Transverse colon (tissue), 4 donors: ENCODE results near the gene ATRIP. TPM values are rescaled to one million over a fixed set of nuclear protein-coding genes. Genes with fewer than 3 reads are reported as not detected.
"Not testable (repeated sequence)": the region's sequence is repeated elsewhere in the genome, so short reads cannot be mapped to it uniquely, and the experiment has no call there.

Experiments used
- DNase-seq: peaks from one replicate; pipeline ENCODE4 v3.0.0-alpha.2; 2019
- H3K27ac ChIP-seq, 4 donors: fragments of 200-600 bp; sonication (generic); 2 replicates each; pipeline ENCODE4 v1.5.1; 2016 to 2018; ENCODE audit warnings: inconsistent platforms in 4 of 4
- H3K27me3 ChIP-seq: fragments of 200-600 bp; sonication (generic); 2 replicates; pipeline ENCODE4 v1.5.1; 2017; ENCODE audit warnings: inconsistent platforms
- H3K36me3 ChIP-seq, 4 donors: fragments of 200-600 bp; sonication (generic); 2 replicates each; pipeline ENCODE4 v1.5.1; 2017 to 2019; ENCODE audit warnings: inconsistent platforms in 4 of 4
- H3K4me1 ChIP-seq, 4 donors: fragments of 200-600 bp; sonication (generic); 2 replicates each; pipeline ENCODE4 v1.5.1; 2017 to 2020; ENCODE audit warnings: inconsistent platforms in 4 of 4
- H3K4me3 ChIP-seq, 4 donors: fragments of 200-600 bp; sonication (generic); 1 replicate in 1 of 4; 2 replicates in 3 of 4; pipeline versions ENCODE4 v1.5.1 to v1.6.1; 2017 to 2019; ENCODE audit warnings: inconsistent platforms in 4 of 4
- H3K9me3 ChIP-seq, 2 donors: fragments of 200-600 bp; sonication (generic); 2 replicates each; pipeline ENCODE4 v1.5.1; 2017 to 2019; ENCODE audit warnings: inconsistent platforms in 2 of 2
- EP300 ChIP-seq: sonication (generic); formaldehyde crosslinking; IDR thresholded peaks from one replicate; pipeline ENCODE4 v1.6.1; 2017; ENCODE audit warnings: antibody characterized with exemption, low read depth
- POLR2A ChIP-seq: fragments of 450-650 bp; IDR thresholded peaks from one replicate; pipeline ENCODE4 v1.6.1; 2016; ENCODE audit warnings: antibody characterized with exemption, mild to moderate bottlenecking, moderate library complexity
- POLR2AphosphoS5 ChIP-seq, 3 donors: sonication (generic); formaldehyde crosslinking; IDR thresholded peaks; one replicate each; pipeline ENCODE4 v1.6.1; 2016; ENCODE audit warnings: antibody characterized with exemption in 3 of 3
- WGBS, 2 donors: methylation state at CpG; one replicate each; pipeline ENCODE4 v1.1.5; 2018; ENCODE audit warnings: low coverage in 1 of 2; 5-methylcytosine and 5-hydroxymethylcytosine counted together
- in situ Hi-C, 4 donors: fragments of 200-750 bp; cut with MboI; loops; one replicate each; pipeline versions ENCODE4 v1.15.0 to v1.15.1; 2017; ENCODE audit warnings: low sequenced_read_pairs in 3 of 4, low pct_ligation_motif_present in 1 of 4, low pct_unique_long_range_greater_than_20kb in 1 of 4
- intact Hi-C: fragments of 100-400 bp; cut with DNase I; formaldehyde crosslinking; loops from one replicate; pipeline ENCODE4 v1.15.1; 2023; ENCODE audit warnings: low total_unique reads
- total RNA-seq, 4 donors: library from RNA; depleted of rRNA; stranded (reverse); fragments of >200 nt; gene quantifications; one replicate each; pipeline ENCODE4 v1.1.0, GENCODE V29; 2016
- TF ChIP-seq, protein P1 (sequence below), 5 experiments: fragments of 200-600 bp in 3 of 5; fragments of 450-650 bp in 2 of 5; sonication (generic) in 3 of 5; IDR thresholded peaks; 1 replicate in 2 of 5; 2 replicates in 3 of 5; pipeline ENCODE4 v1.5.1; 2016 to 2017; ENCODE audit warnings: antibody characterized with exemption in 5 of 5, inconsistent platforms in 3 of 5, mild to moderate bottlenecking in 2 of 5, moderate library complexity in 1 of 5

Gene ATRIP
- total RNA-seq, 4 donors from 2014 or later = 1.8 to 4.4 (median 2.9) TPM

DNA sequence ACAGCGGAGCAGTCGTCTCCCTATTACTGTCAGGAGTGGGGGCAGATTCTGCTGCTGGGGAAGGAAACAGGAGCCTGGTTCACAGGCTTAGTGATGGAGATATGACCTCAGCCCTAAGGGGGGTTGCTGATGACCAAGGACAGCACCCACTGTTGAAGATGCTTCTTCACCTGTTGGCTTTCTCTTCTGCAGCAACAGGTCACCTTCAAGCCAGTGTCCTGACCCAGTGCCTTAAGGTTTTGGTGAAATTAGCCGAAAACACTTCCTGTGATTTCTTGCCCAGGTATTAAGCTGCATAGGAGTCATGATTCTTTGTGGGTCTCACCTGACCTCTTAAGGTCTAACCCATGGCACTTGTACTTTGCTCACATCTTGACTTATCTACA, 14.0 kb downstream of the ATRIP start:
- 98% methylated on average over 3 of the region's 3 CpGs; no CpG with 5 or more reads in 1 of the 2 donors for WGBS, 2 donors
- H3K27ac ChIP-seq = no peak overlapping the region
- peaks cover 5 to 10% (median 7%) of the 10 kb centered on the region in 4 donors for H3K4me1 ChIP-seq
- H3K27me3 ChIP-seq = no peaks in the 10 kb centered on the region
- H3K36me3 ChIP-seq = peaks cover 0 to 21% (median 5%) of the 10 kb centered on the region in 4 donors
- in situ Hi-C loops = loop anchor here in 1 of 4 donors (10.0 kb wide), 1 partner anchor 84 kb away; no protein-coding TSS in a partner anchor
- no peak for DNase-seq
- H3K4me3 ChIP-seq = no peak overlapping the region
- TF ChIP-seq POLR2AphosphoS5 (IDR thresholded peaks at IDR 0.05) (no peak), POLR2A (no peak), EP300 (no peak)
- TF ChIP-seq, protein P1, sequence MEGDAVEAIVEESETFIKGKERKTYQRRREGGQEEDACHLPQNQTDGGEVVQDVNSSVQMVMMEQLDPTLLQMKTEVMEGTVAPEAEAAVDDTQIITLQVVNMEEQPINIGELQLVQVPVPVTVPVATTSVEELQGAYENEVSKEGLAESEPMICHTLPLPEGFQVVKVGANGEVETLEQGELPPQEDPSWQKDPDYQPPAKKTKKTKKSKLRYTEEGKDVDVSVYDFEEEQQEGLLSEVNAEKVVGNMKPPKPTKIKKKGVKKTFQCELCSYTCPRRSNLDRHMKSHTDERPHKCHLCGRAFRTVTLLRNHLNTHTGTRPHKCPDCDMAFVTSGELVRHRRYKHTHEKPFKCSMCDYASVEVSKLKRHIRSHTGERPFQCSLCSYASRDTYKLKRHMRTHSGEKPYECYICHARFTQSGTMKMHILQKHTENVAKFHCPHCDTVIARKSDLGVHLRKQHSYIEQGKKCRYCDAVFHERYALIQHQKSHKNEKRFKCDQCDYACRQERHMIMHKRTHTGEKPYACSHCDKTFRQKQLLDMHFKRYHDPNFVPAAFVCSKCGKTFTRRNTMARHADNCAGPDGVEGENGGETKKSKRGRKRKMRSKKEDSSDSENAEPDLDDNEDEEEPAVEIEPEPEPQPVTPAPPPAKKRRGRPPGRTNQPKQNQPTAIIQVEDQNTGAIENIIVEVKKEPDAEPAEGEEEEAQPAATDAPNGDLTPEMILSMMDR (IDR thresholded peaks at IDR 0.05) = no peak
- intact Hi-C loops = no loop called here
- H3K9me3 ChIP-seq = no peaks in the 10 kb centered on the region

GRCh38 chr3:48461767-48462166, 15.2 kb downstream of the ATRIP start:
- H3K27me3 ChIP-seq, H3K9me3 ChIP-seq, H3K27ac ChIP-seq, H3K4me3 ChIP-seq, intact Hi-C loops, DNase-seq: not testable (repeated sequence)
- WGBS, 2 donors = 87 to 92% methylated on average over 3 to 7 of the region's 7 CpGs
- Histone ChIP-seq H3K4me1 (peaks cover 8 to 21% (median 16%) of the 10 kb centered on the region in 4 donors), H3K36me3 (peaks cover 0 to 21% (median 5%) of the 10 kb centered on the region in 4 donors)
- in situ Hi-C loops = loop anchor here in 1 of 4 donors (10.0 kb wide), 1 partner anchor 83 kb away; no protein-coding TSS in a partner anchor

- no peak overlapping the region for H3K27ac ChIP-seq
- intact Hi-C loops = loop anchor here (2.0 kb wide), 1 partner anchor 85 kb away; no protein-coding TSS in a partner anchor
- peaks cover 0 to 17% (median 5%) of the 10 kb centered on the region in 4 donors for H3K36me3 ChIP-seq
- H3K4me1 ChIP-seq = peaks cover 26 to 40% (median 36%) of the 10 kb centered on the region in 4 donors
- no peaks in the 10 kb centered on the region for H3K27me3 ChIP-seq
- no peaks in the 10 kb centered on the region for H3K9me3 ChIP-seq
- TF ChIP-seq, protein P1 (IDR thresholded peaks at IDR 0.05) = no peak
- TF ChIP-seq POLR2AphosphoS5 (IDR thresholded peaks at IDR 0.05) (no peak), POLR2A (no peak), EP300 (no peak)
- in situ Hi-C loops = loop anchor here in 1 of 4 donors (10.0 kb wide), 1 partner anchor 81 kb away; no protein-coding TSS in a partner anchor
- no peak for DNase-seq
- H3K4me3 ChIP-seq = no peak overlapping the region
- 87% methylated on average over 9 of the region's 9 CpGs; no CpG with 5 or more reads in 1 of the 2 donors for WGBS, 2 donors
Measured at GRCh38 chr3:48463703-48464102, 17.2 kb downstream of the ATRIP start.

- in situ Hi-C loops = loop anchor here in 1 of 4 donors (10.0 kb wide), 1 partner anchor 80 kb away; no protein-coding TSS in a partner anchor
- WGBS, 2 donors = 87% methylated on average over 12 of the region's 17 CpGs; no CpG with 5 or more reads in 1 of the 2 donors
- DNase-seq = no peak
- H3K9me3 ChIP-seq = no peaks in the 10 kb centered on the region
- H3K27ac ChIP-seq = peak overlapping the region; percentile 96 to 100 (median 99)
- peaks cover 0 to 8% (median 3%) of the 10 kb centered on the region in 4 donors for H3K36me3 ChIP-seq
- H3K4me1 ChIP-seq = peaks cover 32 to 50% (median 43%) of the 10 kb centered on the region in 4 donors
- H3K27me3 ChIP-seq = no peaks in the 10 kb centered on the region
- TF ChIP-seq, protein P1 (IDR thresholded peaks at IDR 0.05) = no peak
- no peak for TF ChIP-seq POLR2A
- TF ChIP-seq EP300 = no peak
- TF ChIP-seq POLR2AphosphoS5 (IDR thresholded peaks at IDR 0.05) = no peak
- intact Hi-C loops = loop anchor here (2.0 kb wide), 1 partner anchor 84 kb away; no protein-coding TSS in a partner anchor
- H3K4me3 ChIP-seq = no peak overlapping the region
Measured at GRCh38 chr3:48464713-48465221, 18.2 kb downstream of the ATRIP start.
